ENCODE measurements around the gene SYNGR1.

- TF ChIP-seq CTCF (IDR thresholded peaks at IDR 0.05) (no peak), EZH2 (IDR thresholded peaks at IDR 0.05) (no peak), EZH2phosphoT487 (IDR thresholded peaks at IDR 0.05) (no peak)
These were observed 21.9 kb downstream of the SYNGR1 start for GRCh38 chr22:39371732-39372131.
